ENCODE data around the gene ARID1B.

Gene ARID1B

DNA sequence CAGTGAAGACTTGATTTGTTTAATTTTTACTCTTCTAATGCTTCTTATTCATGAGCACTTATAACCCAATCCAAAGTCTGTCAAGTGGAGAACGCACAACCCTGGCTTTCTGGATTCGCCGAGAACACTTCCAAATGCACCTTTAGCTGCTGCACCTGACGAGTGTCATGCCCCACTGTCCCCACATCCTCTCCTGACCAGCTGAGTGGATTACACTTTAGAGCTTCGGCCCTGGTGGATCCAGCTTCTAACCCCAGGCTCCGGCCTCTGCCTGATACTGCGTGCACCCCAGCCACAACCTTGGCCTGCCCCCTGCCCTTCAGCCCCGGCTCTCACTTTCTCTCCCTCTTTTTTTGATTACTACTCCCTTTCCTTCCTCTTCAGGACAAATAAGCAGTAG is 287.3 kb downstream of the ARID1B start:
- TF ChIP-seq, protein P1, sequence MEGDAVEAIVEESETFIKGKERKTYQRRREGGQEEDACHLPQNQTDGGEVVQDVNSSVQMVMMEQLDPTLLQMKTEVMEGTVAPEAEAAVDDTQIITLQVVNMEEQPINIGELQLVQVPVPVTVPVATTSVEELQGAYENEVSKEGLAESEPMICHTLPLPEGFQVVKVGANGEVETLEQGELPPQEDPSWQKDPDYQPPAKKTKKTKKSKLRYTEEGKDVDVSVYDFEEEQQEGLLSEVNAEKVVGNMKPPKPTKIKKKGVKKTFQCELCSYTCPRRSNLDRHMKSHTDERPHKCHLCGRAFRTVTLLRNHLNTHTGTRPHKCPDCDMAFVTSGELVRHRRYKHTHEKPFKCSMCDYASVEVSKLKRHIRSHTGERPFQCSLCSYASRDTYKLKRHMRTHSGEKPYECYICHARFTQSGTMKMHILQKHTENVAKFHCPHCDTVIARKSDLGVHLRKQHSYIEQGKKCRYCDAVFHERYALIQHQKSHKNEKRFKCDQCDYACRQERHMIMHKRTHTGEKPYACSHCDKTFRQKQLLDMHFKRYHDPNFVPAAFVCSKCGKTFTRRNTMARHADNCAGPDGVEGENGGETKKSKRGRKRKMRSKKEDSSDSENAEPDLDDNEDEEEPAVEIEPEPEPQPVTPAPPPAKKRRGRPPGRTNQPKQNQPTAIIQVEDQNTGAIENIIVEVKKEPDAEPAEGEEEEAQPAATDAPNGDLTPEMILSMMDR (IDR thresholded peaks at IDR 0.05): no peak
- no peak overlapping the region for H3K4me3 ChIP-seq (ENCODE audit: low read depth, low read length)
- H3K27me3 ChIP-seq (ENCODE audit: control insufficient read depth, insufficient read depth, low read length): no peaks in the 10 kb centered on the region
- no peaks in the 10 kb centered on the region for H3K36me3 ChIP-seq (ENCODE audit: control insufficient read depth, insufficient read depth, low read length)
- H2AFZ ChIP-seq: no peak overlapping the region
- H3K4me2 ChIP-seq (ENCODE audit: low read length): no peak overlapping the region
- peaks cover 11% of the 10 kb centered on the region for H3K4me1 ChIP-seq
- no peak overlapping the region for H3K9ac ChIP-seq
- H3K27ac ChIP-seq: no peak overlapping the region
- peaks cover 35% of the 10 kb centered on the region for H3K79me2 ChIP-seq
- no peaks in the 10 kb centered on the region for H3K9me3 ChIP-seq (ENCODE audit: control insufficient read depth, low read length)

DNA sequence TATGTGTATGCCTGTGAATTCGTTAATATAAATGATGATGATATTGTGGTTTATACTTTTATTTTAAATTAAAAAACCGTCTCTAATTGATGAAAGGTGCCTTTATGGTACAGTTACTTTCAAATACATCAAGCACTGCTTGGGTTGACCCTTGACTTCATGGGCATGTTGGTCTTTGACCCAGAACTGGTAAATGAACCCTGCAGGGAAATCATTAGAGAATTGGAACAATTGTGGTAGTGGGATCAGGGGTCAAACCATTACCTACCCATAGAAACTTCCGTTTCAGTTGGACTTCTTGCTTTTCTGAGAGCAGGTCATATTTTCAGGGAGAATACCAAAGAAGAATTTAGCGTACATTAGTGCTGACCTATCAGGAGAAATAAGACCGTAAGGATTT is 288.2 kb downstream of the ARID1B start:
- no peaks in the 10 kb centered on the region for H3K36me3 ChIP-seq (ENCODE audit: control insufficient read depth, insufficient read depth, low read length)
- no peaks in the 10 kb centered on the region for H3K9me3 ChIP-seq (ENCODE audit: control insufficient read depth, low read length)
- no peak overlapping the region for H2AFZ ChIP-seq
- H3K79me2 ChIP-seq: peaks cover 38% of the 10 kb centered on the region
- no peak overlapping the region for H3K4me2 ChIP-seq (ENCODE audit: low read length)
- peaks cover 13% of the 10 kb centered on the region for H3K4me1 ChIP-seq
- H3K27ac ChIP-seq: no peak overlapping the region
- TF ChIP-seq, protein P1 (IDR thresholded peaks at IDR 0.05): no peak
- H3K9ac ChIP-seq: no peak overlapping the region
- no peaks in the 10 kb centered on the region for H3K27me3 ChIP-seq (ENCODE audit: control insufficient read depth, insufficient read depth, low read length)
- no peak overlapping the region for H3K4me3 ChIP-seq (ENCODE audit: low read depth, low read length)

DNA sequence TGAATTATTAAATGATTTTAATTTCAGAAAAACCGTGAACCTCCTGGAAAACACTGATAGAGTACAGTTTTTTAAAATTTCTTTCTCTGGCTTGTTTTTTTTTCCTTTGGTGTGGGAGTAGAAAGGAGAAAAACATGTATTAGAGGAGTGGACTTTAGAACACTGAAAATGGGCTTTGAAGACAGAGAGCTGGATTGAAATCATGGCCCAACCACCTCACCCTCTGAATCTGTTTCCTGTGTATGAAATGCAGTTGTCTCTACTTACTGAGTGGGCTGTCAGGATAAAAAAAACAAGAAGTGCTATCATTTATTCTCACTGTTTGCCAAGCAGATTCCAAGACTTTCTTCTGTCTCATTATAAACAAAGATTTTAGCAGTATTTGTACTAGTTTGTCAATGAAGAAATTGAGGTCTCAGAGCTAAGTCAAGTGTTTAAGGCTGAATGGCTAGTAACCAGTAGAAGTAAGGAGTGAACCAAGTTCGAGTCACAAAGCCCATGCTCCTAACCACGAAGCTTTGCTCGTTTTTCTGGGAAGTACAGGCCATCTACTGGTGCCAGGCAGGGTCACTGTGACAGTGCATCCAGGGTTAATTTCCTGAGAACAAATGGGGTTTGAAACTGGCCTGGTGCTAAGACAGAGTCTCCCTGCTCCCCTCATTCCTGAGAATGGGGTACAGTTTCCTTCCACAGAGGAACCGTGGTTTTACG is 289.8 kb downstream of the ARID1B start:
- Histone ChIP-seq H3K4me3 (ENCODE audit: low read depth, low read length) (no peak overlapping the region), H3K27ac (no peak overlapping the region), H3K9ac (no peak overlapping the region), H3K36me3 (ENCODE audit: control insufficient read depth, insufficient read depth, low read length) (no peaks in the 10 kb centered on the region), H2AFZ (no peak overlapping the region), H3K27me3 (ENCODE audit: control insufficient read depth, insufficient read depth, low read length) (no peaks in the 10 kb centered on the region), H3K9me3 (ENCODE audit: control insufficient read depth, low read length) (no peaks in the 10 kb centered on the region), H3K4me2 (ENCODE audit: low read length) (no peak overlapping the region), H3K79me2 (peaks cover 34% of the 10 kb centered on the region), H3K4me1 (peaks cover 13% of the 10 kb centered on the region)
- TF ChIP-seq, protein P1 (IDR thresholded peaks at IDR 0.05): no peak

DNA sequence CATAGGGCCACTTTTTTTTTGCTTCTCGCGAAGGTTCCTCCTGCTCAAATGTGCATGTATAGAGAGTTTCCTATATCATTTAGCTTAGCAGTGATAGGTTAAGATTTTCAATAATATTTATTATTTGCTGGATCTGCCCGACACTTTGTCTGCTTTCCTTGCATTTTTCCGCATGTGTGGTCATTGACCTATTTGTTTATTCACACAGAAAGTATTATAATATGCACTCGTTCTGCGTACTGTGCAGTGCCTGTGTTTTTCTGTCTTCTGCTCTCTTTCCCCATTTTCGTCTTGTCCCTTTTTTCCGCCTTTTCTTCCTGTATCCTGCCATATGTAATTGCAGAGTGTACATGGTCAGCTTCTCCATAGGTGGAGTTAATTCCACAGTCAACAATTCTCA is 290.3 kb downstream of the ARID1B start:
- no peaks in the 10 kb centered on the region for H3K27me3 ChIP-seq (ENCODE audit: control insufficient read depth, insufficient read depth, low read length)
- H3K9me3 ChIP-seq (ENCODE audit: control insufficient read depth, low read length): no peaks in the 10 kb centered on the region
- H3K4me1 ChIP-seq: peaks cover 13% of the 10 kb centered on the region
- no peak overlapping the region for H2AFZ ChIP-seq
- H3K4me3 ChIP-seq (ENCODE audit: low read depth, low read length): no peak overlapping the region
- TF ChIP-seq, protein P1 (IDR thresholded peaks at IDR 0.05): no peak
- H3K36me3 ChIP-seq (ENCODE audit: control insufficient read depth, insufficient read depth, low read length): no peaks in the 10 kb centered on the region
- no peak overlapping the region for H3K4me2 ChIP-seq (ENCODE audit: low read length)
- H3K9ac ChIP-seq: no peak overlapping the region
- peaks cover 30% of the 10 kb centered on the region for H3K79me2 ChIP-seq
- H3K27ac ChIP-seq: no peak overlapping the region
